GM18951 (cell line): ENCODE measurements around the gene ANO1.
"Not testable (repeated sequence)": the region's sequence is repeated elsewhere in the genome, so short reads cannot be mapped to it uniquely, and the experiment has no call there.

ENCODE experiments used
- POLR2A ChIP-seq: IDR thresholded peaks from 4 replicates; pipeline ENCODE4 v1.6.1; 2011; ENCODE audit warnings: mild to moderate bottlenecking; ENCODE audit not compliant: insufficient read length, insufficient read depth; ENCODE audit errors: extremely low read depth
- in situ Hi-C: fragments of 300-500 bp; cut with MboI; formaldehyde crosslinking; loops from one replicate; pipeline ENCODE4 v1.12.0; 2022; ENCODE audit warnings: low sequenced_read_pairs, mixed read lengths, inconsistent platforms; ENCODE audit not compliant: unreplicated experiment

Gene ANO1

GRCh38 chr11:70078095-70078780 lies at the start of gene ANO1:
ANO1 (plus strand) TSS chr11:70078317; CDS start chr11:70078607, 290 bp downstream.
- in situ Hi-C loops = no loop called here

GRCh38 chr11:70029115-70029860 lies 48.8 kb upstream of the ANO1 start:
- TF ChIP-seq POLR2A = no peak
- in situ Hi-C loops = no loop called here

More at GRCh38 chr11:70078095-70078780, at the start of gene ANO1:
- no peak for TF ChIP-seq POLR2A

- in situ Hi-C loops = no loop called here
- TF ChIP-seq POLR2A = no peak
These were observed 48.2 kb upstream of the ANO1 start for GRCh38 chr11:70029861-70030380.

GRCh38 chr11:70030412-70030811 lies 47.7 kb upstream of the ANO1 start:
- in situ Hi-C loops = no loop called here
- TF ChIP-seq POLR2A = no peak

GRCh38 chr11:70031631-70032469 lies 46.3 kb upstream of the ANO1 start:
- in situ Hi-C loops = no loop called here
- no peak for TF ChIP-seq POLR2A

GRCh38 chr11:70032470-70032795 lies 45.7 kb upstream of the ANO1 start:
- in situ Hi-C loops = no loop called here

GRCh38 chr11:70032943-70033710 lies 45.0 kb upstream of the ANO1 start:
- TF ChIP-seq POLR2A = no peak
- in situ Hi-C loops = no loop called here

More at GRCh38 chr11:70032470-70032795, 45.7 kb upstream of the ANO1 start:
- TF ChIP-seq POLR2A = no peak

GRCh38 chr11:70033711-70034070 lies 44.4 kb upstream of the ANO1 start:
- in situ Hi-C loops = no loop called here
- no peak for TF ChIP-seq POLR2A

GRCh38 chr11:70034740-70035365 lies 43.3 kb upstream of the ANO1 start:
- no peak for TF ChIP-seq POLR2A
- in situ Hi-C loops = no loop called here

GRCh38 chr11:70035665-70036064 lies 42.5 kb upstream of the ANO1 start:
- in situ Hi-C loops = not testable (repeated sequence)

GRCh38 chr11:70036971-70037882 lies 40.9 kb upstream of the ANO1 start:
- TF ChIP-seq POLR2A = no peak
- in situ Hi-C loops = no loop called here
